PC-3 (cell line): ENCODE measurements around the gene MAJIN.

Source experiments
- EZH2 ChIP-seq: fragments of 300-600 bp; sonication (generic); IDR thresholded peaks from one replicate; pipeline ENCODE4 v1.6.1; 2017; ENCODE audit warnings: antibody characterized with exemption, mild to moderate bottlenecking, low read length; ENCODE audit not compliant: unreplicated experiment
- EZH2phosphoT487 ChIP-seq: fragments of 300-600 bp; sonication (generic); IDR thresholded peaks from 2 replicates; pipeline ENCODE4 v1.6.1; 2018; ENCODE audit warnings: mild to moderate bottlenecking, antibody characterized with exemption, low read length, borderline replicate concordance
- TF ChIP-seq, protein P1 (sequence below): fragments of 300-600 bp; sonication (generic); conservative IDR thresholded peaks from 2 replicates; pipeline ENCODE4 v1.5.1; 2017; ENCODE audit warnings: antibody characterized with exemption, low read depth, mild to moderate bottlenecking, low read length

DNA sequence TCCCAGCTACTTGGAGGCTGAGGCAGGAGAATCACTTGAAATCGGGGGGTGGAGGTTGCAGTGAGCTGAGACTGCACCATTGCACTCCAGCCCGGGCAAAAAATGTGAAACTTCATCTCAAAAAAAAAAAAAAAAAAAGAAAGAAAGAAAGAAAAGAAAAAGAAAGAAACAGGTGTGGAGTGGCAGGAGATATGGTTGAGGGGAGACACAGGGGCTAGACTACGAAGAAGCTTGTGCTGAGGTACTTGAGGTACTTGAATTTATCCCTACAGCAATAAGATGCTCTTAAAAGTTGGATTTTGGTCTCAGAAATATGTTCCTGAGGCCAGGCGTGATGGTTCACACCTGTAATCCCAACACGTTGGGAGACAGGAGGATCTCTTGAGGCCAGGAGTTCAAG is 2.2 kb upstream of the MAJIN start:
- TF ChIP-seq EZH2 (no peak), EZH2phosphoT487 (no peak)
- TF ChIP-seq, protein P1, sequence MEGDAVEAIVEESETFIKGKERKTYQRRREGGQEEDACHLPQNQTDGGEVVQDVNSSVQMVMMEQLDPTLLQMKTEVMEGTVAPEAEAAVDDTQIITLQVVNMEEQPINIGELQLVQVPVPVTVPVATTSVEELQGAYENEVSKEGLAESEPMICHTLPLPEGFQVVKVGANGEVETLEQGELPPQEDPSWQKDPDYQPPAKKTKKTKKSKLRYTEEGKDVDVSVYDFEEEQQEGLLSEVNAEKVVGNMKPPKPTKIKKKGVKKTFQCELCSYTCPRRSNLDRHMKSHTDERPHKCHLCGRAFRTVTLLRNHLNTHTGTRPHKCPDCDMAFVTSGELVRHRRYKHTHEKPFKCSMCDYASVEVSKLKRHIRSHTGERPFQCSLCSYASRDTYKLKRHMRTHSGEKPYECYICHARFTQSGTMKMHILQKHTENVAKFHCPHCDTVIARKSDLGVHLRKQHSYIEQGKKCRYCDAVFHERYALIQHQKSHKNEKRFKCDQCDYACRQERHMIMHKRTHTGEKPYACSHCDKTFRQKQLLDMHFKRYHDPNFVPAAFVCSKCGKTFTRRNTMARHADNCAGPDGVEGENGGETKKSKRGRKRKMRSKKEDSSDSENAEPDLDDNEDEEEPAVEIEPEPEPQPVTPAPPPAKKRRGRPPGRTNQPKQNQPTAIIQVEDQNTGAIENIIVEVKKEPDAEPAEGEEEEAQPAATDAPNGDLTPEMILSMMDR, result no peak
